HG03139 (cell line): ENCODE measurements around the gene SGMS1.
"Not testable (repeated sequence)": the region's sequence is repeated elsewhere in the genome, so short reads cannot be mapped to it uniquely, and the experiment has no call there.

ENCODE experiments used
- ATAC-seq: cut with Tn5 transposase; IDR thresholded peaks from one replicate; pipeline ENCODE4 v1.9.1; 2021; ENCODE audit not compliant: unreplicated experiment

SGMS1 gene

DNA sequence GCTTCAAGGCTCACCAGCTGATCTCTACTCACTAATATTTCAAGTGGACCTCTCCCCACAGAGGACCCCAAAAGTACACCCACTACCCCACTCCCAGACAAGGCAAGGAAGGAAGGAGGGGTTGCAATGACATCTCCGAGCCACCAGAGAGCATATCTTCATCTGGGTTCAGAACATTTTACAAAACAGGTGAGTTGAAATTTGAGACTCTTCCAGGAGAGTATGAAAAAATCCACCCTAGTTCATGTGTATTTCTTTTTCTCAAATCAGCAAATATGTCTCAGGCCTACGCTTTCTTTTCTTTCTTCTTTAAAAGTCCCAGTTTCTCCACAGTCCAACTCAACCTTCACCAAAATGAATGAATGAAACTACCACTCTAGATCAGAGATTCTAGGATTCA, 61.9 kb downstream of the SGMS1 start:
- ATAC-seq: no peak

DNA sequence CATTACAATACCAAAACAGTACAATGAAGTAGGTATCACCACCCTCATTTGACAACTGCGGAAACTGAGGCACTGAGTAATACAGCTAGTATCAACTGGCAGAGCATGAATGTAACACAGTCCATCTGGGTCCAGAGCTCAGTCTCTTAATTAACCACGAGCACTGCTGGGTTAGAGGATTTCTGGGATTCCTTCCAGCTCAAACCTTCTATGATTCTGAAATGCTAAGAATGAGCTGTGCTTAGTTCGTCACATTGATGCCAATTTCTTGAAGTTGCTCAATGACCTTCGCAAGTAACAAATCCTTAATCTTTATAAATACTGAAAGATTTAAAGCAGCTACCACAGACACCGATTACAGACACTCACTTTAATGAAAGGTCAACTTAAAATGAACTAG, 62.5 kb downstream of the SGMS1 start:
- no peak for ATAC-seq

DNA sequence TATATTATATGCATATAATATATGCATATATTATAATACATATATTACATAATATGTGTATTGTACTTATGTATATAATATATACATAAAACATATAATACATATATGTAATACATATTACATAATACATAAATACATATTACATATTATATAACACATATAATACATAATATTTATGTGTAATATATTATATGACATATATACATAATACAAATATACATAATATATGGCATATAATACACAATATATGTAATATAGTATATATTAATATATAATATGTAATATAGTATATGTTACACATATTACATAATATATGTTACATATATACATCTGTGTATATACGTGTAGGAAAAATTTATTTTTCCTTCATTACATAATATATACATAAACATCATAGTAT, 63.4 kb downstream of the SGMS1 start:
- ATAC-seq: no peak

DNA sequence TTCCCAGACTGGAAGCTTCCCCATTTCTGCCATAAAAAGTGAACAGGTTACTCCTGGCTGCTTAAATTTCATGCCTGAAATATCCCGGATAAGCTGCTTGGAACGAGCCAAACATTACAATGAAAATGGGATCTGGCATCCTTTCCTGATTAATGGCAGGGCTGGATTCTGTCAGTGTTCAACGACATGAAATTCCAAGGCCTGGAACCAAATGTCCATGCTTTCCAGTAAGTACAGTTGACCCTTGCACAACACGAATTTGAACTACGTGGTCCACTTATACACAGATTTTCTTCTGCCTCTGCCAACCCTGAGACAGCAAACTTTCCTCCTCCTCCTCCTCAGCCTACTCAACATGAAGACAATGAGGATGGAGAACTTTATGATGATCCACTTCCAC, 65.4 kb downstream of the SGMS1 start:
- no peak for ATAC-seq

DNA sequence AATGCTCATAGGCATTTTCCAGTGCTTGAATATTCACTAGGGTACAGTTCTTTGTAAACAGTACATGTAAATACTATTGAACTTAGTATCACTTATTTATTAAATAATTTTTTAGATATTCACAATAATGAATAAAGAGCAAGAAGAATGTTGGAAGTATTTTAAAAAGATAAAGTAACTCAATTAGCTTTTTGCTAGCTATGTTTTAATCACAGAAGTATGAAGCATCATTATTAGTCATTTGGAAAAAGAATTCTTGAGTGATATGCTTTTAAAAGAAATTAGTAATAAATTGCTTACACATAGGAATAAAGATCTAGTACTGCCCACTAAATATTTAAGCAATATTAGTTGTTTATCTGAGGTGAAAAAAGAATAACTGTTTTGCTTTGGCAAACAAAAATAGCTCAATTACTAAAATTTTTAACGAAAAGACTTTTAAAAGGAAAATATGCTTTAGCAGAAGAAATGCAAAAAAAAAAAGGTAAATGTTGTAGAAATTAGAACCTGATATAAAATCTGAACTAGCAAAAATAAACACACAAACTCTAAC, 66.5 kb downstream of the SGMS1 start:
- no peak for ATAC-seq

DNA sequence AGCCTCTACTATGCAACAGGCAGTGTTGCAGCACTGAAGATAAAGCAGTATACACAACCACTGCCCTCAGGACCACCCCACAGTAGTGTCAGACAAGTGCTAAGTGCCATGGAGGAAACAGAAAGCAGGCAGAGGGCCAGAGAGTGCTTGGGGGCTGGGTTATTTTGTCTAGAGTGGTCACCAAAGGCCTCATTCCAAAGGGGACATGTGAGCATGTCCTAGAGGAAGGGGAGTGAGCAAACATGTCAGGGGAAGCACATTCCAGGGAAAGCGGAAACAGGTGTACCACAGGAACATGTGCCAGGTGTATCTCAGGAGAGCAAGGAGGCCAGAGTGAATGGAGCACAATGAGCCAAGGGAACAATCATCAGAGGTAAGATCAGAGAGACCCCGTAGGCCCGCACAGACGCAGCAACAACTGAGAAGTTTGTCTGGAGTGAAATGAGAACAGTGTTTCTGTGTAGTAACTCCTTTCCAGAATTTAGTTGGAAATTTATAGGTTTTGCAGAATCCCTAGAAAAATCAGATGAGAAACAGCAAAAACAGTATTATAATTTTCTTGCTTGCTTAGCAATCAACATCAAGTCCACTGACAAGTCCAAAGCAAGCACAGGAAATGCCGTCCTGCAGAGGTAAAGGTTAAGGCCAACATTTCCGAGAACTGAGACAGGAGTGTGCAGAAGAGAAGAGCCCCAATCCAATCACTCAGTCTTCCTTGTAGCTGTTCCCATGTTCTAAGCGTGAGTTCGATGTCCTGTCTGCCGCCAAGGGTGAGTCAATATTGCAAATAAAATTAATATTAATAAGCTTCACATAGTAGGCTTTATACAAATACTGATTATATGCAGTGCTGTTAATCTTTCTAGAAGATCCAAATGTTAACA, 67.3 kb downstream of the SGMS1 start:
- ATAC-seq: no peak

DNA sequence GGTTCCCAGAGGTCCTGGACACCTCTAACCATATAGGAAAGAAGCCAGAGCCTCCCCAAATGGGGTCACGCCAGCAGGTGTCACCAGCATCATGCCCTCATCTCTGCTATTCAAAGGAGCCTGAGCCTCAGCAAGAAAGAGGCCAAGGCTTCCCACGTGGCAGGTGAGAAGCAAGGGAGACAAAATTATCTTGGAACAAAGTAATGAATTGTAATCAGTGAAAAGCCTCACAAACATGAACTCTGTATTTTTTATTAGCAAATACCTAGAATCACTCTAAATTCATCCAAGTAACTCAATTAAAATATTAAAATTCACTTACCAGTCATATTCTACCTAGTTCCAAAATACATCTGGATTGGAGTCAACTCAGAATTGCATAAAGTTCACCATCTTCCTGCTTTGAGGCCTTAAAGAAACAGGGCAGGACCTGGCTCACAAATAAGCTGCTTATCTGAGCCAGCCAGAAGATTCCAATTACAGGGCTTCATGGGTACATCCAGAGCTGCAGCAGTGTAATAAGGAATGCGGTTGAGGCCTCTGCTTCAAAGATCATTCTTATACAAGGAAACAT, 68.7 kb downstream of the SGMS1 start:
- ATAC-seq: no peak

DNA sequence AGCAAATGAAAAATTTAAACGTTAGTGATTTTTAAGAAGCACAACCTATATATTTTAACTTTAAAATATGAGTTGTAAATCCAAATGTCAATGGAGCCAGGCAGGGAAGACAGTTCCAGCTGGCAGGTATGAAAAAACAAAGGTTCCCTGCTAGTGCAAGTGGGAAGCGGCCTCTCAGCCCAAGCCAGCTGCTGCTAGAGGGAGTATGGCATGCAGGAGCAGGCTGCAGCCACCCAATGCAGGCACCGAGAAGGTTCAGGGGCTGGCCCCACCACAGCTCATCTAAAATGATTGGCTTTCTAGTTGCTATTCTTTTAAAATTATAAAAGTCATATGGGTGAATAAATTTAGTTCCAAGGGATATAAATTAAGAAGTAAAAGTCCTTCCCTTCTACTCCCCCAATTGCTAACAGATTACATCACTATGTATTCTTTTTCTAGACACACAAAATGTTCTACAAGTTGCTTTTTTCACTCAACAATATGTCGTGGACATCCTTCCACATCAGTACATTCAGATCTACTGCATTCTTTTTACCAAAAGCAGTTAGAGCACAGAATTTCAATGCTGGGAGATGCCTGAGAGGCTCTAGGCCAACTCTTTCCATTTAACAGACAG, 69.3 kb downstream of the SGMS1 start:
- ATAC-seq: no peak

DNA sequence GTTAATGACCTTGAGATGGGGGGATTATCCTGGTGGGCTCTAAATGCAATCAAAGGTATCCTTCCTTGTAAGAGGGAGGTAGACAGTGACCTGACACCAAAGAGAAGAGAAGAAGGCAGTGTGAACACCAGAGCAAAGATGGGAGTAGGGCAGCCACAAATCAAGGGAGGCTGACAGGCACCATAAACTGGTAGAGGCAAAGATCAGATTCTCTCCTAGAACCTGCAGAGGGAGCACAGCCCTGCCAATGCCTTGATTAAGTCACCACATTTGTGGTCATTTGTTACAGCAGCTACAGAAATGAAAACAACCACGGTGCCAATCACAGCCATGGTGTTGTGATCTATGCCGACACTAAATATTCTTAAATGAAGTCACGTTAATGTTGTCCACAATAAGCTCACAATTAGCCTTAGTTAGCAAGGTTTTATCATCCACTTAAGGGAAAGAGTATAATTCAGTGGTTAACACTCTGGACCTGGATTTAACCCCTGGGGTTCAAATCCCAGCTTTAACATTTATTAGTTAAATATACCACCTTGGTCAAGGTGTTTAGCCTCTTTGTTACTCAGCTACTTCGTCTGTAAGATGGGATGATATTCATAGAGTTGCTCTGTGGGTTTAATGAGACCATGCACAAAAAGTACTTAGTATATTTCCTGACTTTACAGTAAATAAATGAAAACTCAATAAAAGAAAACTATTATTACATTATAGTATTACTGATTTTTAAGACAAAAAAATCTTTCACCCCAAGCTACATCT, 70.8 kb downstream of the SGMS1 start:
- no peak for ATAC-seq

DNA sequence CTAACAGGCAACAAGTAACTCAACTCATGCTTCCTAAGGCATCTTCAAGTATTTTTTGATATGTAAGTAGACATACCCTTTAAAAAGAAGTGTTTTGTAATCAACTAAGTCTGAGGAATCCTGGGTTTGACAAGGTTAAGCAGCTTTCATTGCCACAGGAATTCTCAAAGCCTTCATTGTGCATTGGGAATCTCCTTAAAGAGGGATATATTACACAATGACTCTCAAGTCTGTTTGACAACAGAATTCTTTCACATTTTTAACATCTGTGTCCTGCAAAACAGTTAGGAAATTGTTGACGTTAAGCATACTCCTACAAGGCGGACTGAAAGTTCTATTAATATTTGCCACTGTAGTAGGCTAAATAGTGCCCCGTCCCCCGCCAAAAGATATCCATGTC, 71.4 kb downstream of the SGMS1 start:
- no peak for ATAC-seq

DNA sequence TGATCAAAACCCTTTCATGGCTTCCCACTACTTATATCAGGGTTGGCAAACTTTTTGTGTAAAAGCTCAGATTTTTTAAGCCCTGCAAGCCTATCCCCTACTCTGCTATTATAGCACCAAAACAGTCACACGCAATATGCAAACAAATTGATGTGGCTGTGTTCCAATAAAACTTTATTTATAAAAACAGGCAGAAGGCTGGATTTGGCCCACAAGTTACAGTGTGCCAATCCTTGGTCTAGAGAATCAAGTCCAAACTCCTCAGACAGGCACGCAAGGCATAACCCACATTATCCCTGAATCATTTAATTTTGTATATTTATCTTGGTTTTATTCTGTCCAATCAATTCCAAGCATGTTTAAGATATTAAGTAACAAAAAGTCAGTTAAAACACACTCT, 71.9 kb downstream of the SGMS1 start:
- no peak for ATAC-seq

DNA sequence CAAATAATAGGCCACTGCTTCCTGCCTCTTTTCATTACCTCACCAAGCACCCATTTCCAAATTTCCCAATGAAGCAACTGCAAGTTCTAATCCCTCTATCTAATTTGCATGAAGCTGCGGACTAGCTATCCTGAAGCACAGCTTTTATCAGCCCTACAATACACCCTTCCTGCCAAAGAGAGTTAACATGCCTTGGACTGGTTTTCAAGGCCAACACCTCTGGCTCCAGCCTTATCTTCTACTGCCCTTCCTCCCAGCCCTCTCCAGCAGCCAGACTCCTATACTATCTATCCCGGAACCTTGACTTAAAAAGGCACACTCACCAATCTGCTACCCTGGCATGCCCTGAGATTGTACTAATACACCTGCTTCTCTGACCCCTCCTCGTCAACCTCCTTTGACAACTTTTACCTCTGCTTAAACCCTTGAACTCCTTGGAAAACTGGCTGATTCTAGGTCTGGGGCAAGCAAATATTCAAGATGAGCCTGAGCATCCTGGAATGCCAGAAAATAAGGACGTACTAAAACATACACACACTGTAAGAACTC, 73.4 kb downstream of the SGMS1 start:
- no peak for ATAC-seq

DNA sequence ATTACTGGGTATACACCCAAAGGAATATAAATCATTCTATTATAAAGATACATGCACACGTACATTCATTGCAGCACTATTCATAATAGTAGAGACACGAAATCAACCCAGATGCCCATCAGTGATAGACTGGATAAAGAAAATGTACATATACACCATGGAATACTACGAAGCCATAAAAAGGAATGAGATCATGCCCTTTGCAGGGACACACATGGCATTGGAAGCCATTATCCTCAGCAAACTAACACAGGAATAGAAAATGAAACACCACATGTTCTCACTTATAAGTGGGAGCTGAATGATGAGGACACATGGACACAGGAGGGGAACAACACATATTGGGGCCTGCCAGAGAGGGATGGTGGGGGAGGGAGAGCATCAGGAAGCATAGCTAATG, 74.6 kb downstream of the SGMS1 start:
- ATAC-seq: not testable (repeated sequence)

DNA sequence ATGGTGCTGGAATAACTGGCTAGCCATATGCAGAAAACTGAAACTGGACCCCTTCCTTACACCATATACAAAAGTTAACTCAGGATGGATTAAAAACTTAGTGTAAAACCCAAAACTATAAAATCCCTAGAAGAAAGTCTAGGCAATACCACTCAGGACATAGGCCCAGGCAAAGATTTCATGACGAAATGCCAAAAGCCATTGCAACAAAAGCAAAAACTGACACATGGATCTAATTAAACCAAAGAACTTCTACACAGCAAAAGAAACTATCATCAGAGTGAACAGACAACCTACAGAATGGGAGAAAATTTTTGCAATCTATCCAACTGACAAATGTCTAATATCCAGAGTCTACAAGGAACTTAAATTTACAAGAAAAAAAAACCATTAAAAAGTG, 75.3 kb downstream of the SGMS1 start:
- not testable (repeated sequence) for ATAC-seq

DNA sequence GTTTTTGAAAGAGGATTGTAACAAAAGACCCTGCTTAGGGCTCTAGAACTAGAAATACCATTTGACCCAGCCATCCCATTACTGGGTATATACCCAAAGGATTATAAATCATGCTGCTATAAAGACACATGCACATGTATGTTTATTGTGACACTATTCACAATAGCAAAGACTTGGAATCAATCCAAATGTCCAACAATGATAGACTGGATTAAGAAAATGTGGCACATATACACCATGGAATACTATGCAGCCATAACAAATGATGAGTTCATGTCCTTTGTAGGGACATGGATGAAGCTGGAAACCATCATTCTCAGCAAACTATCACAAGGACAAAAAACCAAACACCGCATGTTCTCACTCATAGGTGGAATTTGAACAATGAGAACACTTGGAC, 77.5 kb downstream of the SGMS1 start:
- ATAC-seq: not testable (repeated sequence)

DNA sequence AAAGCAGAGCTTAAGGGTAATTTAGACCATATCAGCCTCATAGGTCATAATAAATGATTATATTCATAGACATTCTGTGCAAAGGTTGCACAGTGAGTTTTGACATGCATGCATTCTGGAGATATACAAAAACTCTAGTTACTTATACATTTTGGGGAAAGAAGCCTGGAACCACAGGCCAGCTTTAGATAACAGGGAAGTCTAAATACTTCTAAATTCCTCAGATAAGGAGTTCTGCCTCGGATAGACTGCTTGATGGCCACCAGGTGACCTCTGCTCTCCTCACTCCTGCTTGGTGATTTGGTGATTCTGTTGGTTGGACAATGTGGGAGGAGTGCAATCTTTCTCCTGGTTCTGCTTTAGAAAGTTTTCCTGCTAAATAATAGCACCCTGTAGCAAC, 77.9 kb downstream of the SGMS1 start:
- ATAC-seq: no peak

DNA sequence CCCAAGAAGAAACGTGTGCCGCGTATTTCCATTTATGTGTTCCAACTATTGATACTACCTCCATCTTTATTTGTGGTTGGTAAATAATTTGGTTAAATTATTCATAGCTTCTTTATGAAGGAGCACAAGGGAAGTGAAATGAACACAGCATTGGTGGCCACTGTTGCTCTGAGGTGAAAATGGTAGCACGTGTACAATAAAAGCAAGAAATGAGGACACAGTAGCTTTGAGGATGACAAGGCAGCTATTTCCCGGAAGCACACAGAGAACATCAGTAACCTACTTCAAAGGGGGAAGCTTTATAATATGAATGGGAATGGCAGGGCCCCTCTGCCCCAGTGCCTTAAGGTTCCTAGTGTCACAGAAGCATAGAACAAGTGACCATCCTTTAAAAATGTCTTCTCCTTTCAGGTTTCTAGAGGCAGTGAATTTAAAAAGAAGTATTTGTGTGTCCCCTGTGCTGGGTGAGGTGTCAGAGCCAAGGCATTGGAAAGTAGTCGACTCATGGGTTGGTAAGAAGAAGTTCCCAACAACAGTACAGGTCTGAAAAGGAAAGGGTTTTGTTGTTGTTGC, 78.8 kb downstream of the SGMS1 start:
- no peak for ATAC-seq

DNA sequence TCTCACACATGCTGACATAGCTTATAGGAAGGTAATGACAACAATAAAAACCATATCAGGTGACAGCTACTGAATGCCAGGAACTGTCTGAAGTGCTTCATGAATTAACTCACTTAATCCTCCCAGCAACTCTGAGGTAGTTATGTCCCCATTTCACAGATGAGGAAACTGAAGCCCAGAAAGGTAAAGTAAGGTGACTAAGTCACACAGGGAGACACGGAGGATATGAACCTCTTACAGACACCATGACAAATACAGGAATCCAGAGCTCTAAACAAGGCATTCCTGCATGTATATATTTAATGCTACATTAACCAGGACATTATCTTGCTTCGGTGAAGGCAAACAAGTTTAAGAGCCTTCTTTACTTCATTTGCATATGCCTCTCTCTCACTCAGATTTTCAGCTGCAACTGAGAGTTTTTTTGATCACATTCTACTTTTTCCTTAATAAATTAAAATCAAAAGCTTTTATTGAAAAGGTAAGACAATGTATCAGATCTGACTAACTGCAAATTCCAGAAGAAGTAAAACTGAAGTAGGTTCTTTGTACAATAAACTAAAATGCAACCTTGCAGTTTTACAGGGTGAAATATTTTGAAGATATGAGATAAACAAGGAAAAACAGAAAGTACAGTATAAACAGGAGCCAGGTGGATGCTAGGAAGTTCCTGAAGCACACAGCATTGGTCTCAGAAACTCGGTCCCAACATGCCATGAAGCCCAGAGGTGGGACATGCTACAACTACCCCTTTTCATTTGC, 79.5 kb downstream of the SGMS1 start:
- no peak for ATAC-seq

DNA sequence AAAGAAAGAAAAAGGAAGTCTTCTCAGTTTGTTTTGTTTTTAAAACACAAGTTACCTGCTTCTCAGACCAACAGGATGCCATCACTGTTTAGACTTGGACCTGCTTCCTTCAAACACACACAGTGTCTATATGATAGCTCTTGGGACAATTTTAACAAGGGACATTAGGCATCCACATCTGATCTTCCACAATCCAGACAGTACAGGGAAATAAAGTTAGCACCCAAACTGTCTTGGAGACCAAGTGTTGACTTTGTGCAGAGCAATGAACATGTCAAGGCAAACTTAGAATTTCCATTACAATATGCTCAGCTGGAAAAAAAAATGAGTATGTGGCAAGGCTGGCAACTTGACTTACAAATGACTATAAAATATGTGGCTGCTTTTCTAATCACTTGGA, 80.9 kb downstream of the SGMS1 start:
- no peak for ATAC-seq

DNA sequence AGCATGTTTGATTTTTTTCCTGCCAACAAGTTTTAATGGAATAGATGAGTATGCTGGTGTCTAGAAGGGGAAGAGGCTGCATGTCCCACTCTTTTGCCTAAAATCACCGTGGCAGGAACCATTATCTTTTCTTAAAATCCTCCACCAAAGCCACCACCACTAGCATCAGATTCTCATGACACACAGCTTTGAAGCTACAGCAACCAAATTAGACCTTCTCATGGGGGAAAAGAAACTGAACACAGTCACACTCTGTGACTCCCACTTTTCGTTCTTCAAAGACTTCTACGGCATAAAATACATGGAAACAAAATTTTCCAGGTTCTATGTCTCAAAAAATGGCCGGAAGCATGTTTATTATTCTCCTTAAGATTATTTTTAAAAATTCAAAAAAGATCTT, 81.8 kb downstream of the SGMS1 start:
- no peak for ATAC-seq
